CD4-positive, CD25-positive, alpha-beta regulatory T cell (primary cell): ENCODE results near the gene NEUROD6. TPM values are rescaled to one million over a fixed set of nuclear protein-coding genes. Genes with fewer than 3 reads are reported as not detected.

ENCODE experiments used
- ATAC-seq, 2 donors: fragments of 150-1000 bp; cut with Tn5 transposase; one replicate each; pipeline ENCODE4 v1.10.0; 2021; ENCODE audit warnings: low read depth in 2 of 2, moderate number of reproducible peaks in 2 of 2, moderate library complexity in 1 of 2
- DNase-seq, 3 donors: peaks; one replicate each; pipeline versions ENCODE4 v3.0.0 to v3.0.0-alpha.2; 2012 to 2022; ENCODE audit warnings: mixed read lengths in 1 of 3
- H3K27ac ChIP-seq: one replicate; pipeline ENCODE4 v1.7.0; 2013; ENCODE audit warnings: mild to moderate bottlenecking, low read length; ENCODE audit not compliant: insufficient read depth, poor library complexity, severe bottlenecking
- H3K27me3 ChIP-seq: one replicate; pipeline ENCODE4 v1.7.0; 2013; ENCODE audit warnings: low read length; ENCODE audit not compliant: control insufficient read depth, insufficient read depth
- H3K36me3 ChIP-seq: one replicate; pipeline ENCODE4 v1.7.0; 2013; ENCODE audit warnings: mild to moderate bottlenecking, low read length, moderate library complexity; ENCODE audit not compliant: control insufficient read depth, insufficient read depth
- H3K4me1 ChIP-seq: 2 replicates; pipeline ENCODE4 v1.7.0; 2013; ENCODE audit warnings: mild to moderate bottlenecking, low read length; ENCODE audit not compliant: insufficient read depth, control insufficient read depth, poor library complexity, severe bottlenecking
- H3K4me3 ChIP-seq: one replicate; pipeline ENCODE4 v1.7.0; 2013; ENCODE audit warnings: low read depth, mild to moderate bottlenecking, low read length, moderate library complexity
- H3K9me3 ChIP-seq, 2 experiments: 1 replicate in 1 of 2; 2 replicates in 1 of 2; pipeline ENCODE4 v1.7.0; 2013; ENCODE audit warnings: low read length in 2 of 2, mild to moderate bottlenecking in 1 of 2, moderate library complexity in 1 of 2; ENCODE audit not compliant: control insufficient read depth in 2 of 2
- H3K27ac Mint-ChIP-seq, 3 donors: one replicate each; pipeline ENCODE4 v1.8.0; 2020 to 2022; ENCODE audit warnings: mild to moderate bottlenecking in 3 of 3, mixed read lengths in 3 of 3, moderate library complexity in 2 of 3
- H3K27me3 Mint-ChIP-seq: one replicate; pipeline ENCODE4 v1.8.0; 2022; ENCODE audit warnings: mild to moderate bottlenecking, mixed read lengths
- H3K36me3 Mint-ChIP-seq: one replicate; pipeline ENCODE4 v1.8.0; 2020; ENCODE audit warnings: mixed read lengths
- H3K4me1 Mint-ChIP-seq, 4 donors: one replicate each; pipeline ENCODE4 v1.8.0; 2020 to 2022; ENCODE audit warnings: mixed read lengths in 4 of 4, mild to moderate bottlenecking in 1 of 4
- H3K4me3 Mint-ChIP-seq, 4 donors: one replicate each; pipeline ENCODE4 v1.8.0; 2020 to 2022; ENCODE audit warnings: mild to moderate bottlenecking in 4 of 4, mixed read lengths in 4 of 4, moderate library complexity in 3 of 4
- H3K9me3 Mint-ChIP-seq, 7 donors: one replicate each; pipeline ENCODE4 v1.8.0; 2020 to 2022; ENCODE audit warnings: mixed read lengths in 7 of 7, mild to moderate bottlenecking in 3 of 7, moderate library complexity in 2 of 7
- polyA plus RNA-seq, 4 donors: library from polyadenylated mRNA; unstranded; fragments of 300-500 nt; fragmentation: Illumina TruSeq; gene quantifications; one replicate each; pipeline ENCODE4 v1.2.3, GENCODE V29; 2021
- total RNA-seq: library from RNA; stranded (reverse); gene quantifications from one replicate; pipeline ENCODE4 v1.2.3, GENCODE V29; 2022

The NEUROD6 gene
- total and polyA plus RNA-seq, 5 donors from 2014 or later = not detected

DNA sequence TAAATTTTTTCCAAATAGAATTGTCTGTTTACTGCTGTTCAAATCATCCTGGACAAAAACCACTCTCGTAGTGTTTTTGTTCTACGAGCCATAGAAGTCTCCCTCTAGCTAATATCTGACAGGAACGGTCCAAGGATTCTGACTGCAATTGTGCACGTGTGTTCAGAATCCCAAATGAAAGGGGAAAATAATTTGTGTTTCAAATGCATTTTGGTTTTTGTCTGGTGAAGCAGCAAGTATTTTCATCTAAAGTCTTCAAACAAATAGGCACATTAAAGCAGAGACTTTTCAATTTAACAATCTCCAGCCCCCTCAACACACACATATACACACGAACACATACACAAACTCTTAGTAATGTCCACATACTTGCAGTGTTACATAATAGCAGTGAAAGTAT, 475 bp downstream of the NEUROD6 start:
- Histone ChIP-seq H3K4me1 (no peaks in the 10 kb centered on the region), H3K9me3 (no peaks in the 10 kb centered on the region), H3K27me3 (no peaks in the 10 kb centered on the region), H3K36me3 (no peaks in the 10 kb centered on the region), H3K4me3 (no peak overlapping the region), H3K27ac (no peak overlapping the region)
- Mint-ChIP-seq H3K9me3 (peaks cover 0 to 4% (median under 1%) of the 10 kb centered on the region in 7 donors), H3K27me3 (peaks cover 15% of the 10 kb centered on the region), H3K4me3 (no peak overlapping the region), H3K36me3 (no peaks in the 10 kb centered on the region), H3K4me1 (no peaks in the 10 kb centered on the region), H3K27ac (no peak overlapping the region)
- no peak for ATAC-seq
- no peak for DNase-seq

DNA sequence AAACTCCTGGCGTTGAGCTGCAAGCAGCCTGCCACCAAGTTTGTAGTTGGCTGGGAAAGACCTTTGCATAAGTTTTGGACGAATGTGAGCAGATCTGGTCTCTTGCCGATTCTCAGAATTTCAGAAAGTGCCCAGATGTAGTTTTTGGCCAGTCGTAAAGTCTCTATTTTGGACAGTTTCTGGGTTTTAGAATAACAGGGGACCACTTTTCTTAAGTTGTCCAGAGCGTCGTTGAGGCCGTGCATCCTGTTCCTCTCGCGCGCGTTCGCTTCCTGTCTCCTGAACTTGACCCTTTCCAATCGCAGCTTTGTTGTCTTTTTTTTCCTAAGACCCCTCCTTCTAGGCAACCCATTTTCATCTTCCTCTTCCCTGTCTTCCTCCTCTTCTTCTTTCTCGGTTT, 1.8 kb downstream of the NEUROD6 start:
- DNase-seq (no peak), ATAC-seq (no peak)
- no peaks in the 10 kb centered on the region for H3K9me3 ChIP-seq
- Mint-ChIP-seq H3K36me3 (no peaks in the 10 kb centered on the region), H3K9me3 (peaks cover 0 to 7% (median 1%) of the 10 kb centered on the region in 7 donors), H3K4me3 (no peak overlapping the region), H3K4me1 (no peaks in the 10 kb centered on the region), H3K27ac (no peak overlapping the region), H3K27me3 (peaks cover 18% of the 10 kb centered on the region)
- no peak overlapping the region for H3K27ac ChIP-seq
- no peak overlapping the region for H3K4me3 ChIP-seq
- no peaks in the 10 kb centered on the region for H3K27me3 ChIP-seq
- H3K36me3 ChIP-seq = no peaks in the 10 kb centered on the region
- H3K4me1 ChIP-seq = no peaks in the 10 kb centered on the region

DNA sequence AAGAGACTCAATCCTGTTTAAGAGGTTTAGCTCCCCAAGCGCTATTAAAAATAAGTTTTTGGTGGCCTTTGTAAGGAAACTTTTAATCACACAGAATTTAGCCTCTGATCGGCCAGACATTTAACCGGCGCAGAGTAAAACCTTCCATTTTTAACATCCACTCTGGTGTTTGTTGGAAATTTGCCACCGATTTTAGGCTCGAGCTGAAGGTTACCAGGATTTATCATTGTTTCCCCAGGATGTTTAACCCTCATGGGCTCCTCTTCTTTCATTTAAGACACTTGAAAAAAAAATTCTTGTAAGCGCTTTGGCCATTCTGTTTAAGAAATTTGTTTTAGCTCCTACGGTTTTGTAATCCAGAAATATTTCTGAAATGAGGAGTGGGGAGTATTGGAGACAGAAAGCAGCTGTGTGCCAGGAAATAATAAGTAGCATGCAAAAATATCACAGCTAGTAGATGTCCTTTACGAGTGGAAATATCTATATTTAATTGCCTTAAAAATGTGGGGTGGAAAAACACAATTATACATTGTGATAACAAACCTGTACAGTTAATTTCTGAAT, 3.4 kb downstream of the NEUROD6 start:
- no peak for ATAC-seq
- no peak overlapping the region for H3K4me3 ChIP-seq
- H3K27ac Mint-ChIP-seq = no peak overlapping the region

DNA sequence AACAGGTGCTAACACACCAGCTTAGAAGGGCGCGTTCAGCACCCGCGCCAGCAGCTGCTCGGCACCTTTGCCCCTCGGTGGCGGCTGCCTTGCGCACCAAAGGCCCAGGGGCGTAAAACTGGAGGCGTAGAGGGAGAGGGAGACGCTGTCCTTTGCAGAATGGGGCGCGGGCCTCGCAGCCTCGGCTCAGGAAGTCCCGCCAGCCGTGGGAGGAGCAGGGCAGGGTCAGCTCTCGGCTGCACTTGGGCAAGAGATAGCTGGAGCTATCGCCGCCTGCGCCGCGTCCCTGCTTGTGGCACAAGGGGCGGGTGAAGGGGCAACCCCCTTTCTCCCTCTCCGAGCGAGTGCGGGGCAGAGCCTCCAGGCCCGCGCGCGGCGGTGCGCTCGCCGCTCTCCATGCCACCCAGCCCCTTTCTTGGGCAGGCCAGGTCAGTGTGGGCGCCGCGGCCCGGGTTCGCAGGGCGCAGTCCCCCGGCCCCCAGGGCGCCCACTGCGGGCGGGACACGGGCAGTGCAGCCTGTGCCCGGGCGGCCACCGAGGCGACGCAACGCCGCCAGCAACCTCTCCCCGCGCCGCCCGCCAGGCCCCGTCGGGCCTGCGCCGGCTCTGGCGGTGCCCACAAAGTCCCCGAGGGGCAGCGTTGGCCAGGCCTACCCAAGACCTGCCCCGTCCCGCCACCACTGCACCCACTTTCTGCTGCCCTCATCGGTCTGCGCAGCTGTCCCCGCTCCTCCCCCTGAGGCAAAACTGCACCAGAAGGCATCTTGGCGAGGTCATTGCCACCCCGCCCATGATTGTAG, 4.1 kb downstream of the NEUROD6 start:
- DNase-seq (no peak), ATAC-seq (no peak)
- Histone ChIP-seq H3K9me3 (no peaks in the 10 kb centered on the region), H3K27ac (no peak overlapping the region), H3K4me1 (no peaks in the 10 kb centered on the region), H3K27me3 (no peaks in the 10 kb centered on the region), H3K36me3 (no peaks in the 10 kb centered on the region), H3K4me3 (no peak overlapping the region)
- Mint-ChIP-seq H3K9me3 (peaks cover 0 to 14% (median 1%) of the 10 kb centered on the region in 7 donors), H3K36me3 (no peaks in the 10 kb centered on the region), H3K4me3 (no peak overlapping the region), H3K27me3 (peaks cover 23% of the 10 kb centered on the region), H3K27ac (no peak overlapping the region), H3K4me1 (no peaks in the 10 kb centered on the region)

More for the DNA sequence above, 3.4 kb downstream of the NEUROD6 start:
- no peaks in the 10 kb centered on the region for H3K27me3 ChIP-seq
- H3K27me3 Mint-ChIP-seq = peaks cover 19% of the 10 kb centered on the region
- no peaks in the 10 kb centered on the region for H3K9me3 ChIP-seq
- no peak overlapping the region for H3K4me3 Mint-ChIP-seq
- H3K9me3 Mint-ChIP-seq = peaks cover 0 to 11% (median 1%) of the 10 kb centered on the region in 7 donors
- no peaks in the 10 kb centered on the region for H3K36me3 ChIP-seq
- H3K4me1 ChIP-seq = no peaks in the 10 kb centered on the region
- no peak for DNase-seq
- H3K4me1 Mint-ChIP-seq = no peaks in the 10 kb centered on the region
- no peak overlapping the region for H3K27ac ChIP-seq
- no peaks in the 10 kb centered on the region for H3K36me3 Mint-ChIP-seq

DNA sequence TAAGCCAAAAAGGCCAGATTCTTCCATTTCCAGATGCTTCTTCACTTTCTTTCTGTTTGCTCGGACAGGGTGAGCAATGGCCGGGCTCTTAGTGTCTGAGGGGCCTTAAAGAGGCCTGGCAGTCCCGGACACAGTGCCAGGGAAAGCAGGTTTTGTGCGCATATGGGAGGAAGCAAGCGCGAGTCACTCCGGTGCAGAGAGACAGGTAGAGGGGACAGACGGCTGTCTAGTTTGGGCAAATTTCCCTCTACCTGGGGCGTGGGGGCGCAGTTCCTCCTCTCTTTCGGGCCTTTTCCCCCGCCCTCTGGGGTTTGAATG, 4.7 kb downstream of the NEUROD6 start:
- Mint-ChIP-seq H3K4me3 (no peak overlapping the region), H3K27ac (no peak overlapping the region), H3K4me1 (no peaks in the 10 kb centered on the region), H3K36me3 (no peaks in the 10 kb centered on the region), H3K9me3 (peaks cover 0 to 14% (median 1%) of the 10 kb centered on the region in 7 donors), H3K27me3 (peaks cover 23% of the 10 kb centered on the region)
- no peak overlapping the region for H3K4me3 ChIP-seq
- no peaks in the 10 kb centered on the region for H3K4me1 ChIP-seq
- H3K27ac ChIP-seq = no peak overlapping the region
- no peaks in the 10 kb centered on the region for H3K27me3 ChIP-seq
- H3K9me3 ChIP-seq = no peaks in the 10 kb centered on the region
- no peaks in the 10 kb centered on the region for H3K36me3 ChIP-seq
- ATAC-seq (no peak), DNase-seq (no peak)

DNA sequence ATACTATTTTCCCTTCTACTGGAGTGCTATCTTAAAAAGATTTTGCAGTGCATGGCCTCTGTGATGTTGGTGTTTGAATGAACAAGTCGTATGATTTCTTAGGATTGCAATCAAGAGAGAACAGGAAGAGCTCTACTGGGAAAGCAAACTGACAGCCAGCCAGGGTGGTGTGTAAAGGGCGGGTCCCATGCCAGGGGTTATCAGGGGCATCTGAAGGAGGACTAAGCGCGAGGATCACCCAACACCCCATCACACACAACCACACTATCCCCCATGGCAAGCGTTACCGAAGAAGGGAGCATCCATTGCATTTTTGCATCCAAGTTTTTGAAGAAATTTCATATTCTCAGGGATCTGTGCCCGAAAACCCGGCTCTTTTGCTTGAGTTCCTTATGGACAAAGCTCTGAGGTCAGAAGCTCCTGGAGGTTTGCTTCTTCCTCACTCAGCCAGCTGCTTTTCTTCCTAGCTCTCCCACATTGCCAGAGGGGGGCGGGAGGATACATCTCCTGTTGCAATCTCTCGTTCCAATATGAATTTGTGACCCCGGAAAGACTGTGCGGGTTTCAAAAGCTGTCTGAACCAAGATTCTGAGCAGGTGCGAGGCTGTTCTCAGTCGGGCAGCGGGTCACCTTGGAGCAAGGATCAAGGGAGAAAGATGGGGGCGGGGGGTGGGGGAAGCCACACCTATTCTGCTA, 5.2 kb downstream of the NEUROD6 start:
- Mint-ChIP-seq H3K27ac (no peak overlapping the region), H3K36me3 (no peaks in the 10 kb centered on the region), H3K4me3 (no peak overlapping the region), H3K27me3 (peaks cover 23% of the 10 kb centered on the region), H3K4me1 (no peaks in the 10 kb centered on the region), H3K9me3 (peaks cover 0 to 14% (median 1%) of the 10 kb centered on the region in 7 donors)
- H3K9me3 ChIP-seq = no peaks in the 10 kb centered on the region
- no peaks in the 10 kb centered on the region for H3K36me3 ChIP-seq
- H3K27me3 ChIP-seq = no peaks in the 10 kb centered on the region
- no peaks in the 10 kb centered on the region for H3K4me1 ChIP-seq
- no peak overlapping the region for H3K27ac ChIP-seq
- ATAC-seq (no peak), DNase-seq (no peak)
- H3K4me3 ChIP-seq = no peak overlapping the region

DNA sequence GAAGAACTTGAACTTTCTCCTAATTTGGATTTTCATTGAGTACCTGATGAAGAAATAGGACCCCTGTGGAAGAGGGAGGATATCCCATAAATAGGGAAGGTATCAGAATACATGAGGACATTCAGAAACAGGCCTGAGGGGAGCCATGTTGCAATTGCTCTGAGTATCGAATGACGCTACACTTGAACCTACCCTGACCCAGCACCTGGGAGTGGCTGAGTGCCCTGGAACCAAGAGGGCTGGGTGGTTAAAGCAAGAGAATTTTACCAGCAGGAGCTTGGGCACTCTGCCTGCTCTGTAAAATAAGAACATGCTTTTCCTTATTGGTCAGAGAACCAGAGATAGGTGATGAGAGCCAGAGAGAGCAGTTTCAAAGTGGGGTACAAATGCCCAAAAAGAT, 7.2 kb downstream of the NEUROD6 start:
- ATAC-seq (no peak), DNase-seq (no peak)
- peaks cover 17% of the 10 kb centered on the region for H3K27me3 Mint-ChIP-seq
- H3K9me3 ChIP-seq = no peaks in the 10 kb centered on the region
- no peak overlapping the region for H3K27ac Mint-ChIP-seq
- no peaks in the 10 kb centered on the region for H3K36me3 ChIP-seq
- peaks cover 0 to 14% (median 5%) of the 10 kb centered on the region in 7 donors for H3K9me3 Mint-ChIP-seq
- H3K4me3 Mint-ChIP-seq = no peak overlapping the region
- no peaks in the 10 kb centered on the region for H3K4me1 Mint-ChIP-seq
- no peaks in the 10 kb centered on the region for H3K27me3 ChIP-seq
- no peaks in the 10 kb centered on the region for H3K36me3 Mint-ChIP-seq
- no peak overlapping the region for H3K4me3 ChIP-seq
- no peaks in the 10 kb centered on the region for H3K4me1 ChIP-seq
- no peak overlapping the region for H3K27ac ChIP-seq
